Kidney epithelial cell (primary cell): ENCODE data around the gene RUNX3. TPM values are rescaled to one million over a fixed set of nuclear protein-coding genes. Genes with fewer than 3 reads are reported as not detected.

Experiments used
- DNase-seq: peaks from one replicate; pipeline ENCODE4 v3.0.0-alpha.2; 2010; ENCODE audit warnings: low read depth
- H3K27me3 ChIP-seq: 2 replicates; pipeline ENCODE4 v1.6.0; 2011; ENCODE audit warnings: low read length; ENCODE audit not compliant: control insufficient read depth, insufficient read depth
- H3K36me3 ChIP-seq: 2 replicates; pipeline ENCODE4 v1.5.1; 2011; ENCODE audit warnings: low read length; ENCODE audit not compliant: control insufficient read depth, insufficient read depth
- H3K4me3 ChIP-seq: 2 replicates; pipeline ENCODE4 v1.5.1; 2011; ENCODE audit warnings: low read depth, mild to moderate bottlenecking, control low read depth, low read length
- total RNA-seq: library from RNA; depleted of rRNA; stranded (reverse); fragments of >200 nt; gene quantifications from 2 replicates; pipeline ENCODE4 v1.2.3, GENCODE V29; 2015
- TF ChIP-seq, protein P1 (sequence below): IDR thresholded peaks from 2 replicates; pipeline ENCODE4 v1.5.1; 2011; ENCODE audit warnings: mild to moderate bottlenecking, moderate library complexity, low read length, control low read depth, inconsistent platforms; ENCODE audit not compliant: insufficient read depth, poor library complexity, severe bottlenecking

The RUNX3 gene
- total RNA-seq, 1 donor from 2014 or later: 0.38 TPM

- no peak for DNase-seq
- peaks cover 43% of the 10 kb centered on the region for H3K27me3 ChIP-seq
- H3K36me3 ChIP-seq: no peaks in the 10 kb centered on the region
- no peak overlapping the region for H3K4me3 ChIP-seq
- TF ChIP-seq, protein P1, sequence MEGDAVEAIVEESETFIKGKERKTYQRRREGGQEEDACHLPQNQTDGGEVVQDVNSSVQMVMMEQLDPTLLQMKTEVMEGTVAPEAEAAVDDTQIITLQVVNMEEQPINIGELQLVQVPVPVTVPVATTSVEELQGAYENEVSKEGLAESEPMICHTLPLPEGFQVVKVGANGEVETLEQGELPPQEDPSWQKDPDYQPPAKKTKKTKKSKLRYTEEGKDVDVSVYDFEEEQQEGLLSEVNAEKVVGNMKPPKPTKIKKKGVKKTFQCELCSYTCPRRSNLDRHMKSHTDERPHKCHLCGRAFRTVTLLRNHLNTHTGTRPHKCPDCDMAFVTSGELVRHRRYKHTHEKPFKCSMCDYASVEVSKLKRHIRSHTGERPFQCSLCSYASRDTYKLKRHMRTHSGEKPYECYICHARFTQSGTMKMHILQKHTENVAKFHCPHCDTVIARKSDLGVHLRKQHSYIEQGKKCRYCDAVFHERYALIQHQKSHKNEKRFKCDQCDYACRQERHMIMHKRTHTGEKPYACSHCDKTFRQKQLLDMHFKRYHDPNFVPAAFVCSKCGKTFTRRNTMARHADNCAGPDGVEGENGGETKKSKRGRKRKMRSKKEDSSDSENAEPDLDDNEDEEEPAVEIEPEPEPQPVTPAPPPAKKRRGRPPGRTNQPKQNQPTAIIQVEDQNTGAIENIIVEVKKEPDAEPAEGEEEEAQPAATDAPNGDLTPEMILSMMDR: no peak
Measured at GRCh38 chr1:24920533-24920925, 9.5 kb downstream of the RUNX3 start.

GRCh38 chr1:24919791-24920532, 10.1 kb downstream of the RUNX3 start:
- DNase-seq: no peak
- TF ChIP-seq, protein P1: no peak
- Histone ChIP-seq H3K4me3 (no peak overlapping the region), H3K27me3 (peaks cover 37% of the 10 kb centered on the region), H3K36me3 (no peaks in the 10 kb centered on the region)

DNA sequence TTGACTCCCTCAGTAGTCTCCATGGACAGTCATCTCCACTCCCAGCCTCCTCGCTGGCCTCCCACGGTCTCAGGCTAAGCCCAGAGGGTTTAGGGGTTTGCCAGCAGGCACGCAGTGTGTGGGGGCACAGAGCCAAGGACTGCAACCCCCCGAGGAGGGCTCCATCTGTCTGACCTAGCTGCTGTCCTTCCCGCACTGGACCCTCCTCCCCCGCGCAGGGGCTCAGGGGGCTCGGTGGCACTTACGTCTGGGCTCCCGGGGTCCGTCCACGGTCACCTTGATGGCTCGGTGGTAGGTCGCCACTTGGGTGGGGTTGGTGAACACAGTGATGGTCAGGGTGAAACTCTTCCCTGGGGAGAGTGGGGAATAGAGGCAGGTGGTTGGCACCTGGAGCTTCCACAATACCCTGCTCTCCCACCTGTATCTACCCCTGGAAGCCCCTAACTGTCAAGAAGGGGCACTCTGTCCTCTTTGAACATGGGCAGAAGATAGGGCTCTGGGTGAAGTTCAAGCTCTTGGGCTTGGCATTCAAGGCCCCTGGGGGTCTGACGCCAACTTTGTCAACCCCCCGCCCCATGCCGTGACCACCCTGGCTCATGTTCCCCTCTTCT, 11.0 kb downstream of the RUNX3 start:
- TF ChIP-seq, protein P1: no peak
- no peak for DNase-seq

GRCh38 chr1:24918370-24918769, 11.7 kb downstream of the RUNX3 start:
- DNase-seq: no peak
- H3K36me3 ChIP-seq: no peaks in the 10 kb centered on the region
- peaks cover 28% of the 10 kb centered on the region for H3K27me3 ChIP-seq
- TF ChIP-seq, protein P1: no peak
- no peak overlapping the region for H3K4me3 ChIP-seq

More for the DNA sequence above, 11.0 kb downstream of the RUNX3 start:
- Histone ChIP-seq H3K36me3 (no peaks in the 10 kb centered on the region), H3K27me3 (peaks cover 34% of the 10 kb centered on the region), H3K4me3 (no peak overlapping the region)

- Histone ChIP-seq H3K27me3 (peaks cover 23% of the 10 kb centered on the region), H3K36me3 (no peaks in the 10 kb centered on the region), H3K4me3 (no peak overlapping the region)
- no peak for DNase-seq
- TF ChIP-seq, protein P1: no peak
Measured at GRCh38 chr1:24917327-24918074, 12.6 kb downstream of the RUNX3 start.
